CMK (cell line): ENCODE results near the gene DNMT1.
A peak's percentile ranks its signal among the peaks of the same experiment; 100 is the strongest.
"Not testable (repeated sequence)": the region's sequence is repeated elsewhere in the genome, so short reads cannot be mapped to it uniquely, and the experiment has no call there.

Source experiments
- DNase-seq: peaks from one replicate; pipeline ENCODE4 v3.0.0-alpha.2; 2010; ENCODE audit warnings: low read depth

Gene DNMT1

DNA sequence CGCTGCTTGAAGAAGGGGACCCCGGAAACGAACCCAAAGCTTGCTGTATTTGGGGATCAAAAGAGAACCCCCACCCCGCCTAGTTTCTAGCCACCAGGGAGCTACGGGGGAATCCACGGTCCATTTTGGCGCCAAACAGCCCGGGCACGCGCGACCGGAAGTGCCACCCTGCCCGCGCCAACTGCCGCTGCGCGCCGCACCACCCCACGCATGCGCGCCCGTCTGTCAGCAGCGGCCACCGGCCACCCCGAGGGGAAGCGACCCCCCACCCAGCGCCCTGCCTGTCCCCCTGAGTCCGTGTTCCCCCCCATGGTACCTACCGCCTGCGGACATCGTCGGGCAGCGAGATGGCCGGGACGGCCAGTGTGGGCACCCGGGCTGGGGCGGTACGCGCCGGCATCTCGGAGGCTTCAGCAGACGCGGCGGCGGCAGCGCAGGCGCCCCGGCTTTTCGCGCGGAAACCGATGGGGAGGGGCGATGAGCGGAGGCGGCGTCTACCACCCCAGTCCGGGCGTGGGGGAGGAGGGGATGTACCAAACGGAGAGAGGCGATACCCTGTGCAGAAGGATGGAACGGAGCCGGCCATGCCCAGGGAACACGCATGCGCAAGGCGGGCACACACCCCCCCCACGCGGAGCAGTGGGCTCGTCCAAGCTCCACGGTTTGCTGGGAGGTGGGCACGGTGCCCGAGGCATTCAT, at the start of gene DNMT1:
Gene DNMT1 (minus strand): TSS at position 454 of the 699 bp plus-strand sequence. CDS start 54 bp downstream, at position 400.
- DNase-seq: peak; percentile 95

GRCh38 chr19:10243606-10244005, 48.9 kb upstream of the DNMT1 start:
- no peak for DNase-seq

DNA sequence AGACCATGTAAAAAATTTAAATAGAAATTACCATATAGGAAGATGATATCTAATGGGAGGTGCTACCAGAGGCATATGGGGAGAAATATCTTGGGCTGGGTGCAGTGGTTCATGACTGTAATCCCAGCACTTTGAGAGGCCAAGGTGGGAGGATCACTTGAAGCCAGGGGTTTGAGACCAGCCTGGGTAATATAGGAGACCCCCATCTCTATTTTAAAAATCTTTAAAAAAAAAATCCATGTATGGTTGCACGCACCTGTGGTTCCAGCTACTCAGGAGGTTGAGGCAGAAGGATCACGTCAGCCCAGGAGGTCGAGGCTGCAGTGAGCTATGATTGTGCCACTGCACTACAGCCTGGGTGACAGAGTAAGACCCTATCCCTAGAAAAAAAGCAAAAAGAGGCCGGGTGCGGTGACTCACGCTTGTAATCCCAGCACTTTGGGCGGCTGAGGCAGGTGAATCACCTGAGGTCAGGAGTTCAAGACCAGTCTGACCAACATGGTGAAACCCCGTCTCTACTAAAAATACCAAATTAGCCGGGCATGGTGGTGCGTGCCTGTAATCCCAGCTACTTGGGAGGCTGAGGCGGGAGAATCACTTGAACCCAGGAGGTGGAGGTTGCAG, 47.2 kb upstream of the DNMT1 start:
- not testable (repeated sequence) for DNase-seq

DNA sequence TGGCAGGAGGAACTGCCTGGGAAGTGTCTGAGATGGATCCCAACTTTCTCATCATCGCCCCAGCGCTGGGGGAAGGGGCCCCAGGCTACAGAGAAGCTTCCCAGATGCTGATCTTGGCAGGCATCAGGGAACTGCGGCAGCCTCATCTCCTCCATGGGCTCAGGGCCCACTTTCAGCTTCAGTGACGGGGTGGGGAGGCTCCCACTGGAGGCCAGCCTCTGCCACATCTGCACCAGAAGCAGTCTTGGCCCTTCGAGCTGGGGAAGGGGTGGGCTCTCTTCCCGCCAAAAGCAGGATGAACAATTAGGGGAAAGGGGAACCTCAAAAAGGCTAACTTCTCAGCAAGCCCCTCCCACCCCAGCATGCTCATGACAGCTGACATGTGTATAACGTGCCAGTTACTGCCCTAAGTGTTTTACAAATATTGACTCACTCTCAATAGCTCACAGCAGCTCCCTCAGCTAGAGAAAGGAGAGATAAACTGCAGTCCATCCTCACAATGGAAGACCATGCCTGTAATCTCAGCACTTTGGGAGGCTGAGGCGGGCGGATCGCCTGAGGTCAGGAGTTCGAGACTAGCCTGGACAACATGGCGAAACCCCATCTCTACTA, 43.5 kb upstream of the DNMT1 start:
- DNase-seq: no peak

GRCh38 chr19:10237702-10238101, 42.9 kb upstream of the DNMT1 start:
- DNase-seq: no peak

GRCh38 chr19:10235409-10235808, 40.7 kb upstream of the DNMT1 start:
- not testable (repeated sequence) for DNase-seq

DNA sequence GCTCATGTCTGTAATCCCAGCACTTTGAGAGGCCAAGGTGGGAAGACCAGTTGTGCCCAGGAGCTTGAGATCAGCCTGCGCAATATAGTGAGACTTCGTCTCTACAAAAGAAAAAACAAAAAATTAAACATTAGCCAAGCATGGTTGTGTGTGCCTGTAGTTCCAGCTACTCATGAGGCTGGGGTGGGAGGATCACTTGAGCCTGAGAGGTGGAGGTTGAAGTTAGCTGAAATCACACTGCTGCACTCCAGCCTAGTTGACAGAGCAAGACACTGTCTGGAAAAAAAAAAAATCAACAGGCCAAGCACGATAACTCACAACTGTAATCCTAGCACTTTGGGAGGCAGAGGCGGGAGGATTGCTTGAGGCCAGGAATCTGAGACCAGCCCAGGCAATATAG, 40.2 kb upstream of the DNMT1 start:
- no peak for DNase-seq

- no peak for DNase-seq
These were observed 39.2 kb upstream of the DNMT1 start for GRCh38 chr19:10233946-10234345.

- no peak for DNase-seq
These were observed 37.0 kb upstream of the DNMT1 start for GRCh38 chr19:10231612-10232228.

GRCh38 chr19:10230861-10231611, 36.3 kb upstream of the DNMT1 start, which contains the start of gene S1PR2:
Gene S1PR2, minus strand, starts transcription at chr19:10231331. Its CDS starts 6,426 bp downstream, at chr19:10224905.
- no peak for DNase-seq

- no peak for DNase-seq
These were observed 35.6 kb upstream of the DNMT1 start for GRCh38 chr19:10230173-10230860.

GRCh38 chr19:10228920-10229319, 34.2 kb upstream of the DNMT1 start:
- no peak for DNase-seq

DNA sequence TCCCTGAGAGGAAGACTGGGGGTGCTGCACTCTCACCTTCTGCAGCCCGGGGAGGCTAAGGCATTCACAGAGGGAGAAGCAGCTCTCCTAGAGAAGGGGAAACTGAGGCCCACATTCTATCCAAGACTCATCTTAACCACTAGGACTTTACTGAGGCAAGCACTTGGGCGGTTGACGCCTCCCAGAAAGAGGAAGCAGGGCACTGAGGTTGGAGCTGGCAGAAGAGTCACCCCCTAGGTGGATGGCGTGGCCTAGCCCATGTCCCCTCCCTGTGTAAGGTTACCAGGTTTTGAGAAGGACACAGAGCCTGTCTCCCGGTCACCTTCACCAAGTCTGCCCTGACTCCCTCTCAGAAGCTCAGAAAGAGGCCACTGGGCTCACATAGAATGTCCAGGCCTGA, 33.6 kb upstream of the DNMT1 start:
- DNase-seq: no peak

DNA sequence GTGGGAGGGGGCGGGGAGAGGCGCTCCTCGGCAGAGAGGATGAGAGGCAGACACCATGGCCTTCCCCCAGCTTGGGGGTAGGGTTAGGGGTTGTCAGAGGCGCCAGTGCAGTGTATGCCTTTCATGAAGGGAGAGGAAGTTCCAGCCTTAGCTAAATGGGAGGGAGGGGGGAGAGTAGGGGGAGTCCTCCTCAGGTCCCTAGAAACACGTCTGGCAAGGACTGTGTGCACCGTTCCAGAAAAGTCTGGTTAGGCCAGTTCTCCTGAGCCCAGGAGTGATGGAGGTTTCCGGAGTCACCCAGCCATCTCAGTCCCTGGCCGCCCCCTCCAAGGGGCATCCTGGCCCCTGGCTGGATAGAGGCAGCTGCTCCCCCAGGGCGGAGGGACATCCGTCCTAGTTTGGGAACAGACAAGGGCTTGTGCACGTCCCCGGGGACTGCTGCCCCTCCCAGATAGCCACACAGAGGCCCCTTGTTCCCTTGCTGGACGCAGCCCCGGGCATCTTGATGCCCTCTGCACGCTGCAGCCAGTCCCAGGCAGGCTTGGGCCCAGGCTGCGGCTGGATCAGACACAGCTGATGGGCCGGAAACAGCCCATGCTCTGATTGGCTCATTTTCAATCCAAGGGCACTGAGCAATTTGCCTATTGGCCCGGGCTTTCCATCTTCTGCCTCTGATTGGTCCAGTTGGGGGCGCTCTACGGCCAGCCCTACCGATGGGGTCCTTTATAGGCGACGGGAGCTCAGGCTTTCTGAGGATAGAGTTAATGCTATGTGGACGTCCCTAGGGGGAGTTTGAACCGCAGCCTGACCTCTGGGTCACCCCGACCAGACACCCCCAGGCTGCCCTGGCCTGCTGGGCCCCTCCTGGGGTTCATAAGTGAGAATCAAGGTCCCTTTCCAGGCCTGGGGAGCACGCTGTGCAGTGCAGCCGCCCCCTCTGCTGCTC, 32.5 kb upstream of the DNMT1 start:
- DNase-seq: no peak

DNA sequence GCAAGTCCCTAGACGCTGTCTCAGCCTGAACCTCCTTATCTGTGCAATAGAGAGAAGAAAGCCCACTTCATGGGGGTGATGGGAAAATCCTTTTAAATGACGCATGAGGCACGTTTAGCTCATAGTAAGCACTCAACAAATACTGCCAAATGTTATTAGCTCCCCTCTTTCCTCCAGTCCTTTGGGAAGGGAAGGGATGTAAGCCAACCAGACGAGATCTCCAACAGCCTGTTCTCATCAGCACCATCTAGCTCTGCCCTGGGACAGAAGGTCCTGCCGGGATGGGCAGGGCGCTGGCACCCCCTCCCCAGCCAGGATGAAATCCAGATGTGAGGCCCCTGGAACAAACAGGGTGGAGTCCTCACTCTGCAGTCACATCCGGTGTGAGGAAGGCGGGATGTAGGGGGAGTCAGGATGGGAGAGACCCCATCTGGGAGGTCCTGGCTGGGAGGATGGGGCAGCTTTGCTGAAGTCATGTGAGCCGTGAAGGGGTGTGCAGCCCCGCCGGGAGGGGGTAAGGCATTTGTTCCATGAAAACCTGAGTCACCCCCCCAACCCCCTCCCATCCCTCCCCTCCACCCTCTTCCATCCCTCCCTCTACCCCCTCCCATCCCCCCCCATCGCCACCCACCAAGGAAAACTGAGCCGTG, 31.7 kb upstream of the DNMT1 start:
- DNase-seq: no peak

DNA sequence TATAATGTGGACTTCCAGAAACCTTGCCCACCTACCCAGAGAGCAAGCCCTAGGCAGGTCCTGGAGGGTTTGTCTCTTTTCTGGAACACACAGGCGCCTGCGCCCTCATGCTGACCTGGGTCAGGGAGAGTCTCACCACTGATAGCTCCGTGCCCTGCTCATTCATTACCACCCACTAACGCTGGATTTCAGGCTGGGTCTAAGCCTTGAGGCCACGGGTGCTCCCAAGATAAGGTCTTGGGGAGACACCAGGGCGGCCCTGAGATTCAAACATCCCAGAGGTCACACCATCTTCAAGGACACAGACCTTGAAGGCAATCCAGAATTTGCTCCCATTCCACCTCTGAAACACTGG, 31.2 kb upstream of the DNMT1 start:
- no peak for DNase-seq

DNA sequence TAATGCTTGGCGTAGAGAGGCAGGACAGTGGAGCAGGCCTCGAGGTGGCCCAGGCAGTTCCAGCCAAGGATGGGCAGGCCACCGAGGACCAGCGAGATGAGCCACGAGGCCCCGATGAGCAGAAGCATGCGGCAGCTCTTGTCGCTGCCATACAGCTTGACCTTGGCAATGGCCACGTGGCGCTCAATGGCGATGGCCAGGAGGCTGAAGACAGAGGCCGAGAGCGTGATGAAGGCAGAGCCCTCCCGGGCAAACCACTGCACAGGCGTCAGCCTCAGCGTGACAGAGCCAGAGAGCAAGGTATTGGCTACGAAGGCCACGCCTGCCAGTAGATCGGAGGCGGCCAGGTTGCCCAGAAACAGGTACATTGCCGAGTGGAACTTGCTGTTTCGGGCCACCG, 29.6 kb upstream of the DNMT1 start:
- DNase-seq: no peak

DNA sequence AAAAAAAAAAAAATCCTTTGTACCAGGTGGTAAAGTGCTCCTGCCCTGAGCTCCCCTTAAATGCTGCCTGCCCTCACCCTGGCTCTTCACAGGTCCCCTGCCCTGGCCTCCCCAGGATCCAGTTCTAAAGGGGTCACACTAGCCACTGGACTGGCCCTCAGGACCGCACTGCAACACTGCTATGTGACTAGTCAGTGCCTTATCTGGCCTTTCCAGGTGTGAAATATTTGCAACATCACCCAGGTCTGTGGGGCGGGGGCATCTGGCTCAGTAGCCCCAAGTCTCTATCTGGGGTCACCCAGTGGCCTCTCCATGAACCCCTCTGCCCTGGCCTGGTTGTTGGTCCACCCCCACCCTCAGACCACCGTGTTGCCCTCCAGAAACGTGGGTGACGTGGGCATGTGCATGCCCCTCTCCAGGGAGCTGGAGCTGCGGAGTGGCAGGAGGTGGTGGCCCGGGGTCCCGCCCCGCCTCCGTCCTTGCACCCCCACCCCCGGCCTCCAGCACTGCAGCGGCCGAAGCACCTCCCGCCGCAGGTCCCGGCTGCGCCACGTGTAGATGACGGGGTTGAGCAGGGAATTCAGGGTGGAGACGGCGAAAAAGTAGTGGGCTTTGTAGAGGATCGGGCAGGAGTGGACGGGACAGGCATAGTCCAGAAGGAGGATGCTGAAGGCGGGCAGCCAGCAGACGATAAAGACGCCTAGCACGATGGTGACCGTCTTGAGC, 28.9 kb upstream of the DNMT1 start:
- DNase-seq: no peak

DNA sequence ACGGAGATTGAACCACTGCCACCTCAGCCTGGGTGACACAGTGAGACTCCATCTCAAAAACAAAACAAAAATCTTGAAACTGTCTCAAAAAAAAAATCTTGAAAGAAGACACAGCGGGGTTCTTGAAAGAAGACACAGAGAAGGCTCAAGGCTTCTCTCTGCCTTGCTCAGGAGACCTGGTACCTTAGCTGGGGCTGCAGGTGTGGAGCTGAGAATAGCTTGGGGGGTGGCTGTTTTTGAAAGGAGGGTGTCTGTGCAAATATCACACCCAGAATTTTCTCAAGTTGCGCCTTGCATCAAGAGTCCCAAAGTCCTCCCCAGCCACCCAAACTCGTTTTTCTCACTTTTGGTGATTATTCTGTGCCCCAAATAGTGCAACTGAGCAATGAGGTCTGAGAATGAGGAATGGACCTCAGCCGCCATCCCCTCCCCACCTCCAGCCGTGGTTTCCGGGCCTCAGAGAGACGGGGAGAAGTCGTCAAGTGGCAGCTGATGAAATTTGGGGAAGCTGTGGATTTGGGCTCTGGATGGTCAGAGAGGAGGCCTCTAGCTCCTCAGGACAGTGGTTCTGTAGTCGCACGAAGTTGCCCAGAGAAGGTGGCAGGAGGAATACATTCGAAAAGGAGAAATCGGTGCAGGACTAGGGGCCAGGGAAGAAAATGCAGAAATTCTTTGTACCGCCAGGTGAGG, 27.6 kb upstream of the DNMT1 start:
- DNase-seq: no peak
